Kidney epithelial cell (primary cell): ENCODE measurements around the gene BAZ1A. TPM values are rescaled to one million over a fixed set of nuclear protein-coding genes. Genes with fewer than 3 reads are reported as not detected.

ENCODE experiments used
- DNase-seq: peaks from one replicate; pipeline ENCODE4 v3.0.0-alpha.2; 2010; ENCODE audit warnings: low read depth
- H3K27me3 ChIP-seq: 2 replicates; pipeline ENCODE4 v1.6.0; 2011; ENCODE audit warnings: low read length; ENCODE audit not compliant: control insufficient read depth, insufficient read depth
- H3K36me3 ChIP-seq: 2 replicates; pipeline ENCODE4 v1.5.1; 2011; ENCODE audit warnings: low read length; ENCODE audit not compliant: control insufficient read depth, insufficient read depth
- H3K4me3 ChIP-seq: 2 replicates; pipeline ENCODE4 v1.5.1; 2011; ENCODE audit warnings: low read depth, mild to moderate bottlenecking, control low read depth, low read length
- CTCF ChIP-seq: IDR thresholded peaks from 2 replicates; pipeline ENCODE4 v1.5.1; 2011; ENCODE audit warnings: mild to moderate bottlenecking, moderate library complexity, low read length, control low read depth, inconsistent platforms; ENCODE audit not compliant: insufficient read depth, poor library complexity, severe bottlenecking
- total RNA-seq: library from RNA; depleted of rRNA; stranded (reverse); fragments of >200 nt; gene quantifications from 2 replicates; pipeline ENCODE4 v1.2.3, GENCODE V29; 2015

Gene BAZ1A
- total RNA-seq, 1 donor from 2014 or later: 36.1 TPM

GRCh38 chr14:34780646-34781045, 94.5 kb downstream of the BAZ1A start:
- Histone ChIP-seq H3K36me3 (no peaks in the 10 kb centered on the region), H3K4me3 (no peak overlapping the region), H3K27me3 (no peaks in the 10 kb centered on the region)
- no peak for DNase-seq
- no peak for TF ChIP-seq CTCF

GRCh38 chr14:34778744-34779143, 96.4 kb downstream of the BAZ1A start:
- no peak overlapping the region for H3K4me3 ChIP-seq
- H3K27me3 ChIP-seq: no peaks in the 10 kb centered on the region
- no peak for TF ChIP-seq CTCF
- no peak for DNase-seq
- H3K36me3 ChIP-seq: no peaks in the 10 kb centered on the region

GRCh38 chr14:34776611-34777010, 98.5 kb downstream of the BAZ1A start:
- no peak for TF ChIP-seq CTCF
- Histone ChIP-seq H3K27me3 (no peaks in the 10 kb centered on the region), H3K36me3 (no peaks in the 10 kb centered on the region), H3K4me3 (no peak overlapping the region)
- DNase-seq: no peak

- H3K27me3 ChIP-seq: no peaks in the 10 kb centered on the region
- no peak for DNase-seq
- TF ChIP-seq CTCF: no peak
- H3K4me3 ChIP-seq: no peak overlapping the region
- H3K36me3 ChIP-seq: no peaks in the 10 kb centered on the region
Measured at GRCh38 chr14:34775922-34776321, 99.2 kb downstream of the BAZ1A start.

GRCh38 chr14:34775342-34775741, 99.8 kb downstream of the BAZ1A start:
- no peaks in the 10 kb centered on the region for H3K27me3 ChIP-seq
- H3K4me3 ChIP-seq: no peak overlapping the region
- TF ChIP-seq CTCF: no peak
- H3K36me3 ChIP-seq: no peaks in the 10 kb centered on the region
- no peak for DNase-seq

GRCh38 chr14:34770901-34771300, 104.3 kb downstream of the BAZ1A start:
- no peaks in the 10 kb centered on the region for H3K36me3 ChIP-seq
- DNase-seq: no peak
- H3K4me3 ChIP-seq: no peak overlapping the region
- no peaks in the 10 kb centered on the region for H3K27me3 ChIP-seq
- TF ChIP-seq CTCF: no peak
